HepG2 (cell line): ENCODE measurements around the gene HOXA6. TPM values are rescaled to one million over a fixed set of nuclear protein-coding genes. Genes with fewer than 3 reads are reported as not detected.

ENCODE experiments used
- ATAC-seq: fragments of 200-7000 bp; cut with Tn5 transposase; 3 replicates; pipeline ENCODE4 v1.9.1; 2020; ENCODE audit warnings: mild to moderate bottlenecking, moderate library complexity
- BruUV-seq: library from RNA; stranded (reverse); fragments of 400-500 nt; replicated peaks from 2 replicates; lab custom pipeline; 2021; lab: Mats Ljungman, UMichigan
- CTCF ChIA-PET: fragments of 300-600 bp; formaldehyde crosslinking; extraction: SDS; loops from one replicate; lab custom pipeline; 2021; ENCODE audit warnings: low total read pairs, inconsistent platforms, low intra/inter-chr PET ratio; lab: Yijun Ruan, JAX
- POLR2A ChIA-PET: fragments of 350-600 bp; sonication (Branson Sonifier 250); formaldehyde crosslinking; loops from one replicate; lab custom pipeline; 2020; ENCODE audit warnings: antibody characterized with exemption, inconsistent platforms; lab: Yijun Ruan, JAX
- DNase-seq: peaks from one replicate; pipeline ENCODE4 v3.0.0-alpha.2; 2015; ENCODE audit warnings: low spot score
- FAIRE-seq: peaks from 3 replicates; lab custom pipeline; 2011; peaks lifted over from hg19 to GRCh38; lab: Jason Lieb, UNC
- H2AFZ ChIP-seq: one replicate; pipeline ENCODE4 v1.6.1; 2011; ENCODE audit warnings: low read length, inconsistent platforms
- H3K27ac ChIP-seq: fragments of 300-600 bp; 3 replicates; pipeline ENCODE4 v1.8.0; 2011; ENCODE audit warnings: mixed run types, mild to moderate bottlenecking, mixed read lengths, low read length, inconsistent platforms; ENCODE audit not compliant: insufficient read depth; ENCODE audit errors: extremely low read length
- H3K27me3 ChIP-seq, 2 experiments: fragments of 200-600 bp in 1 of 2; 2 replicates in 1 of 2; 3 replicates in 1 of 2; pipeline versions ENCODE4 v1.6.0 to v1.8.0; 2011; ENCODE audit warnings: low read length in 2 of 2, mild to moderate bottlenecking in 2 of 2, moderate library complexity in 2 of 2, inconsistent platforms in 1 of 2; ENCODE audit not compliant: insufficient read depth in 2 of 2, control insufficient read depth in 1 of 2
- H3K36me3 ChIP-seq, 2 experiments: fragments of 200-600 bp in 1 of 2; replicated peaks in 1 of 2; 2 replicates in 1 of 2; 3 replicates in 1 of 2; pipeline versions ENCODE4 v1.5.1 to v1.8.0; 2011; ENCODE audit warnings: low read length in 2 of 2, inconsistent platforms in 1 of 2; ENCODE audit not compliant: insufficient read depth in 2 of 2, control insufficient read depth in 1 of 2
- H3K4me1 ChIP-seq: 2 replicates; pipeline ENCODE4 v1.5.1; 2012; ENCODE audit warnings: low read length, inconsistent platforms; ENCODE audit not compliant: insufficient read depth
- H3K4me2 ChIP-seq: 2 replicates; pipeline ENCODE4 v1.6.0; 2011; ENCODE audit warnings: low read depth, low read length, inconsistent platforms
- H3K4me3 ChIP-seq, 3 experiments: fragments of 200-600 bp in 1 of 3; sonication (generic), shearing (Covaris generic) in 1 of 3; replicated peaks in 1 of 3; 2 replicates each; pipeline ENCODE4 v1.5.1; 2011 to 2016; ENCODE audit warnings: low read length in 3 of 3, inconsistent platforms in 2 of 3, low read depth in 2 of 3, mild to moderate bottlenecking in 2 of 3, control low read depth in 1 of 3, mixed read lengths in 1 of 3; ENCODE audit not compliant: insufficient read depth in 1 of 3
- H3K79me2 ChIP-seq: one replicate; pipeline ENCODE4 v1.6.1; 2011; ENCODE audit warnings: low read length, inconsistent platforms; ENCODE audit not compliant: insufficient read depth
- H3K9ac ChIP-seq: 2 replicates; pipeline ENCODE4 v1.6.0; 2011; ENCODE audit warnings: mild to moderate bottlenecking, low read depth, low read length, inconsistent platforms; ENCODE audit not compliant: insufficient read depth
- H3K9me3 ChIP-seq: 2 replicates; pipeline ENCODE4 v1.5.1; 2012; ENCODE audit warnings: mild to moderate bottlenecking, low read length
- H4K20me1 ChIP-seq: 2 replicates; pipeline ENCODE4 v1.6.0; 2011; ENCODE audit warnings: inconsistent platforms, mild to moderate bottlenecking, low read length, moderate library complexity; ENCODE audit not compliant: insufficient read depth
- ATAD3A ChIP-seq: sonication (generic); formaldehyde crosslinking; IDR thresholded peaks from 2 replicates; pipeline ENCODE4 v1.4.0; 2020; ENCODE audit warnings: missing genetic modification reagents
- RBFOX2 ChIP-seq: fragments of 200-400 bp; formaldehyde crosslinking; IDR thresholded peaks from 2 replicates; pipeline ENCODE4 v1.6.1; 2017; ENCODE audit warnings: low read depth, mild to moderate bottlenecking, low read length
- SALL2 ChIP-seq: sonication (generic); formaldehyde crosslinking; IDR thresholded peaks from 2 replicates; pipeline ENCODE4 v1.8.1; 2023; ENCODE audit warnings: mild to moderate bottlenecking, missing genetic modification reagents, inconsistent platforms
- ZBTB1 ChIP-seq: sonication (generic); formaldehyde crosslinking; IDR thresholded peaks from 2 replicates; pipeline ENCODE4 v1.4.0; 2020; ENCODE audit warnings: missing genetic modification reagents, borderline replicate concordance
- ZBTB33 ChIP-seq: sonication (generic); formaldehyde crosslinking; IDR thresholded peaks from 2 replicates; pipeline ENCODE4 v1.4.0; 2020; ENCODE audit warnings: missing genetic modification reagents
- ZKSCAN5 ChIP-seq: sonication (generic); formaldehyde crosslinking; IDR thresholded peaks from 2 replicates; pipeline ENCODE4 v1.5.1; 2020; ENCODE audit warnings: mild to moderate bottlenecking, missing genetic modification reagents
- ZNF30 ChIP-seq: sonication (generic); formaldehyde crosslinking; IDR thresholded peaks from 2 replicates; pipeline ENCODE4 v1.5.0; 2020; ENCODE audit warnings: mild to moderate bottlenecking, missing genetic modification reagents
- ZNF577 ChIP-seq: sonication (generic); formaldehyde crosslinking; IDR thresholded peaks from 2 replicates; pipeline ENCODE4 v1.4.0; 2020; ENCODE audit warnings: mild to moderate bottlenecking, low read depth, missing genetic modification reagents, borderline replicate concordance
- ZNF589 ChIP-seq: sonication (generic); formaldehyde crosslinking; conservative IDR thresholded peaks from 2 replicates; pipeline ENCODE4 v1.8.0; 2022; ENCODE audit warnings: mild to moderate bottlenecking, moderate library complexity, missing genetic modification reagents
- ZNF646 ChIP-seq: sonication (generic); formaldehyde crosslinking; IDR thresholded peaks from 2 replicates; pipeline ENCODE4 v1.9.0; 2021; ENCODE audit warnings: mild to moderate bottlenecking, missing genetic modification reagents
- ZNF710 ChIP-seq: sonication (generic); formaldehyde crosslinking; IDR thresholded peaks from 2 replicates; pipeline ENCODE4 v1.5.0; 2020; ENCODE audit warnings: mild to moderate bottlenecking, missing genetic modification reagents, borderline replicate concordance
- WGBS: methylation state at CpG from one replicate; pipeline ENCODE4 v1.1.6; 2017; ENCODE audit warnings: low lambda C conversion rate; 5-methylcytosine and 5-hydroxymethylcytosine counted together
- in situ Hi-C: cut with HindIII; loops from 2 replicates; pipeline ENCODE4 v1.10.0; 2017; ENCODE audit warnings: low pct_unique_long_range_greater_than_20kb; ENCODE audit not compliant: extremely low pct_ligation_motif_present
- intact Hi-C: fragments of 100-400 bp; cut with micrococcal nuclease; formaldehyde crosslinking; loops from one replicate; pipeline ENCODE4 v1.10.0; 2022; ENCODE audit not compliant: unreplicated experiment
- polyA plus RNA-seq, 8 experiments: library from polyadenylated mRNA; depleted of rRNA in 3 of 8; stranded (reverse) in 7 of 8; unstranded in 1 of 8; fragments of >200 nt; fragmentation: Illumina TruSeq in 4 of 8; extraction: Trizol in 4 of 8; gene quantifications; 2 replicates each; pipeline versions ENCODE4 v1.2.1 to v1.2.3, GENCODE V29; 2011 to 2016; ENCODE audit warnings: low read depth in 4 of 8, missing spikeins in 1 of 8, mixed read lengths in 1 of 8; ENCODE audit not compliant: insufficient read depth in 1 of 8
- total RNA-seq, 5 experiments: library from RNA; depleted of rRNA; stranded (reverse); fragments of >200 nt; fragmentation: Illumina TruSeq; extraction: Trizol; gene quantifications; 2 replicates each; pipeline ENCODE4 v1.2.3, GENCODE V29; 2016; ENCODE audit warnings: low read depth in 1 of 5

The HOXA6 gene
- total and polyA plus RNA-seq, 2 of the 13 experiments (the other 11 are each of a cell fraction or from before 2014, with no cell fraction given) = 1.3 to 1.5 TPM

- Histone ChIP-seq H3K4me1 (peaks cover 47% of the 10 kb centered on the region), H3K9me3 (no peaks in the 10 kb centered on the region), H3K79me2 (peaks cover 5% of the 10 kb centered on the region), H3K27ac (peak overlapping the region; percentile 47), H4K20me1 (no peaks in the 10 kb centered on the region), H3K36me3 (no peaks in the 10 kb centered on the region), H3K27me3 (peaks cover 6 to 46% of the 10 kb centered on the region in 2 experiments), H2AFZ (peak overlapping the region; percentile 89), H3K4me3 (peak overlapping the region; percentile 80 to 88 (median 85)), H3K9ac (peak overlapping the region; percentile 76), H3K4me2 (peak overlapping the region; percentile 88)
- 17% methylated on average over 32 of the region's 58 CpGs for whole genome bisulfite sequencing
- ATAC-seq = peak; percentile 84
- intact Hi-C loops = no loop called here
- POLR2A ChIA-PET = interaction anchor here (1.2 to 1.9 kb wide), 7 partner anchors 9 to 286 kb away, joined by 3 to 10 read pairs (median 6); partner anchors contain the start of genes HOXA4 and SKAP2
- CTCF ChIA-PET = interaction anchor here (1.7 kb wide), 1 partner anchor 10 kb away, joined by 13 read pairs; no protein-coding TSS in a partner anchor
- FAIRE-seq = no peak
- BruUV-seq = no TSS peak
- DNase-seq = peak; percentile 42
- in situ Hi-C loops = loop anchor here (25.0 kb wide), 1 partner anchor 1063 kb away; no protein-coding TSS in a partner anchor
- TF ChIP-seq ZNF646 (0 out of 2 replicates have a peak, but pooled peaks have one; percentile 32), ZNF710 (no peak), RBFOX2 (peak; percentile 64), ZBTB1 (no peak), ATAD3A (CRISPR knock-in tag) (no peak), ZNF589 (CRISPR knock-in tag) (0 out of 2 replicates have a peak, but pooled peaks have one; percentile 47), ZNF577 (CRISPR knock-in tag) (no peak), ZKSCAN5 (CRISPR knock-in tag) (no peak), ZBTB33 (0 out of 2 replicates have a peak, but pooled peaks have one; percentile 15), SALL2 (peak; percentile 83), ZNF30 (CRISPR knock-in tag) (peak; percentile 62; the same call in 1 of the 2 replicates)
Measured at GRCh38 chr7:27150568-27151340, 3.2 kb upstream of the HOXA6 start.
